NOMO-1 treated with DMSO at 0.1 percent for 48 hours (cell line): Measurements from ENCODE around the gene GATA2.

Source experiments
- DNase-seq: peaks from one replicate; lab custom pipeline; 2025; ENCODE audit not compliant: unreplicated experiment; lab: John Stamatoyannopoulos, UW

Gene GATA2

GRCh38 chr3:128492671-128493569 lies at the start of gene GATA2:
GATA2 (minus strand) TSS chr3:128493201; CDS start chr3:128487031, 6,170 bp downstream.
- DNase-seq: no peak

- DNase-seq: no peak
Measured at GRCh38 chr3:128541246-128541645, 48.2 kb upstream of the GATA2 start.

GRCh38 chr3:128539376-128539775 lies 46.4 kb upstream of the GATA2 start:
- DNase-seq: no peak

GRCh38 chr3:128537091-128537703 lies 44.2 kb upstream of the GATA2 start:
- no peak for DNase-seq

GRCh38 chr3:128532012-128532983 lies 39.3 kb upstream of the GATA2 start:
- peak; percentile 82 for DNase-seq

GRCh38 chr3:128524374-128525299 lies 31.6 kb upstream of the GATA2 start:
- DNase-seq: no peak

GRCh38 chr3:128523591-128523990 lies 30.6 kb upstream of the GATA2 start:
- DNase-seq: peak; percentile 94

GRCh38 chr3:128521715-128522114 lies 28.7 kb upstream of the GATA2 start:
- no peak for DNase-seq

GRCh38 chr3:128518587-128519490 lies 25.8 kb upstream of the GATA2 start:
- no peak for DNase-seq

GRCh38 chr3:128517648-128518047 lies 24.6 kb upstream of the GATA2 start:
- no peak for DNase-seq

- DNase-seq: peak; percentile 33
Measured at GRCh38 chr3:128515967-128516366, 23.0 kb upstream of the GATA2 start.

- DNase-seq: no peak
Measured at GRCh38 chr3:128508852-128509251, 15.9 kb upstream of the GATA2 start.

GRCh38 chr3:128506754-128507153 lies 13.8 kb upstream of the GATA2 start:
- DNase-seq: no peak

- peak; percentile 56 for DNase-seq
Measured at GRCh38 chr3:128505771-128506170, 12.8 kb upstream of the GATA2 start.

GRCh38 chr3:128504963-128505730 lies 12.1 kb upstream of the GATA2 start:
- no peak for DNase-seq

GRCh38 chr3:128504533-128504915 lies 11.5 kb upstream of the GATA2 start:
- no peak for DNase-seq

- DNase-seq: no peak
Measured at GRCh38 chr3:128503751-128504532, 10.9 kb upstream of the GATA2 start.
